Measurements from ENCODE around the gene C19orf53.
"Not testable (repeated sequence)": the region's sequence is repeated elsewhere in the genome, so short reads cannot be mapped to it uniquely, and the experiment has no call there.

The C19orf53 gene

GRCh38 chr19:13764101-13764807, 10.0 kb upstream of the C19orf53 start, which contains the start of gene MRI1:
Gene MRI1 (plus strand): TSS chr19:13764522. CDS start chr19:13764589, 67 bp downstream.
- peak; percentile 64 to 68 for DNase-seq (ENCODE audit: low read depth in 2 of 2)

GRCh38 chr19:13764821-13765394, 9.3 kb upstream of the C19orf53 start:
- peak in 1 of 2 donors; percentile 41 for DNase-seq (ENCODE audit: low read depth in 2 of 2)

- DNase-seq (ENCODE audit: low read depth in 2 of 2), result no peak
These were observed 8.7 kb upstream of the C19orf53 start for GRCh38 chr19:13765395-13766094.

- DNase-seq (ENCODE audit: low read depth in 2 of 2), result no peak
These were observed 8.2 kb upstream of the C19orf53 start for GRCh38 chr19:13766095-13766481.

- DNase-seq (ENCODE audit: low read depth in 2 of 2), result no peak
These were observed 5.7 kb upstream of the C19orf53 start for GRCh38 chr19:13768510-13768909.

GRCh38 chr19:13770013-13770635, 4.1 kb upstream of the C19orf53 start:
- no peak for DNase-seq (ENCODE audit: low read depth in 2 of 2)

GRCh38 chr19:13778398-13778797, 4.1 kb downstream of the C19orf53 start:
- DNase-seq (ENCODE audit: low read depth in 2 of 2), result no peak

- DNase-seq (ENCODE audit: low read depth in 2 of 2), result no peak
These were observed 4.6 kb downstream of the C19orf53 start for GRCh38 chr19:13778847-13779246.

GRCh38 chr19:13779794-13780193, 5.5 kb downstream of the C19orf53 start:
- not testable (repeated sequence) for DNase-seq (ENCODE audit: low read depth in 2 of 2)

- DNase-seq (ENCODE audit: low read depth in 2 of 2), result no peak
These were observed 7.3 kb downstream of the C19orf53 start for GRCh38 chr19:13781547-13781946.

- no peak for DNase-seq (ENCODE audit: low read depth in 2 of 2)
These were observed 8.3 kb downstream of the C19orf53 start for GRCh38 chr19:13782537-13782936.

GRCh38 chr19:13783565-13784500, 9.6 kb downstream of the C19orf53 start:
- DNase-seq (ENCODE audit: low read depth in 2 of 2), result no peak

- DNase-seq (ENCODE audit: low read depth in 2 of 2), result peak; percentile 63 to 68
These were observed 10.6 kb downstream of the C19orf53 start for GRCh38 chr19:13784731-13785452.

- no peak for DNase-seq (ENCODE audit: low read depth in 2 of 2)
These were observed 14.7 kb downstream of the C19orf53 start for GRCh38 chr19:13788991-13789390.

- DNase-seq (ENCODE audit: low read depth in 2 of 2), result no peak
These were observed 16.1 kb downstream of the C19orf53 start for GRCh38 chr19:13790354-13790753.

- DNase-seq (ENCODE audit: low read depth in 2 of 2), result not testable (repeated sequence)
These were observed 19.1 kb downstream of the C19orf53 start for GRCh38 chr19:13793317-13793716.

- no peak for DNase-seq (ENCODE audit: low read depth in 2 of 2)
These were observed 20.1 kb downstream of the C19orf53 start for GRCh38 chr19:13794398-13794756.

GRCh38 chr19:13794757-13795589, 20.7 kb downstream of the C19orf53 start, which contains the start of gene ZSWIM4:
Gene ZSWIM4 (plus strand): TSS chr19:13795443. CDS start chr19:13795649, 206 bp downstream.
- peak; percentile 77 to 89 for DNase-seq (ENCODE audit: low read depth in 2 of 2)

GRCh38 chr19:13795595-13796300, 21.5 kb downstream of the C19orf53 start:
- no peak for DNase-seq (ENCODE audit: low read depth in 2 of 2)
